PC-9 (cell line): Measurements from ENCODE around the gene OBSCN. TPM values are rescaled to one million over a fixed set of nuclear protein-coding genes. Genes with fewer than 3 reads are reported as not detected.

ENCODE experiments used
- BruUV-seq: library from RNA; stranded (reverse); fragments of 400-500 nt; replicated peaks from 2 replicates; lab custom pipeline; 2021; lab: Mats Ljungman, UMichigan
- CTCF ChIA-PET: fragments of 300-600 bp; sonication (Branson Sonifier 250); formaldehyde crosslinking; loops from one replicate; lab custom pipeline; 2022; ENCODE audit warnings: antibody characterized with exemption; lab: Charles Lee
- POLR2A ChIA-PET: fragments of 300-600 bp; sonication (Branson Sonifier 250); formaldehyde crosslinking; loops from one replicate; lab custom pipeline; 2022; ENCODE audit warnings: antibody characterized with exemption; ENCODE audit not compliant: unreplicated experiment; lab: Charles Lee
- DNase-seq, 2 experiments: peaks; one replicate each; pipeline versions ENCODE4 v3.0.0 to v3.0.0-alpha.2; 2015 to 2022; ENCODE audit warnings: mixed read lengths in 1 of 2
- H2AFZ ChIP-seq: fragments of 200-600 bp; sonication (generic); 2 replicates; pipeline ENCODE4 v1.8.1; 2017; ENCODE audit warnings: antibody characterized with exemption
- H3F3A ChIP-seq: fragments of 200-600 bp; sonication (generic); 2 replicates; pipeline ENCODE4 v1.8.1; 2017; ENCODE audit warnings: antibody characterized with exemption, mild to moderate bottlenecking, low read depth; ENCODE audit not compliant: insufficient read depth
- H3K27ac ChIP-seq: fragments of 200-600 bp; sonication (generic); 2 replicates; pipeline ENCODE4 v1.6.1; 2016; ENCODE audit warnings: mixed run types
- H3K27me3 ChIP-seq: fragments of 200-600 bp; sonication (generic); 2 replicates; pipeline ENCODE4 v1.6.1; 2016; ENCODE audit warnings: low read depth, mixed run types; ENCODE audit not compliant: insufficient read depth
- H3K36me3 ChIP-seq: fragments of 200-600 bp; sonication (generic); 2 replicates; pipeline ENCODE4 v1.6.1; 2016; ENCODE audit warnings: low read depth, mixed run types
- H3K4me1 ChIP-seq: fragments of 200-600 bp; sonication (generic); replicated peaks from 2 replicates; pipeline ENCODE4 v1.6.1; 2016; ENCODE audit warnings: mixed run types; ENCODE audit not compliant: insufficient read depth
- H3K4me2 ChIP-seq: fragments of 200-600 bp; sonication (generic); 2 replicates; pipeline ENCODE4 v1.6.1; 2017; ENCODE audit warnings: mixed run types
- H3K4me3 ChIP-seq: fragments of 200-600 bp; sonication (generic); 2 replicates; pipeline ENCODE4 v1.6.1; 2016; ENCODE audit warnings: mixed run types
- H3K79me2 ChIP-seq: fragments of 200-600 bp; sonication (generic); 2 replicates; pipeline ENCODE4 v1.6.1; 2017; ENCODE audit warnings: low read depth, mixed run types
- H3K9me2 ChIP-seq: fragments of 200-600 bp; sonication (generic); 2 replicates; pipeline ENCODE4 v1.8.1; 2017; ENCODE audit warnings: mild to moderate bottlenecking; ENCODE audit not compliant: insufficient read depth
- H3K9me3 ChIP-seq: fragments of 200-600 bp; sonication (generic); 2 replicates; pipeline ENCODE4 v1.8.1; 2016; ENCODE audit warnings: low read depth; ENCODE audit not compliant: insufficient read depth
- H4K20me1 ChIP-seq: fragments of 200-600 bp; sonication (generic); 2 replicates; pipeline ENCODE4 v1.8.1; 2017; ENCODE audit not compliant: insufficient read depth
- CTCF ChIP-seq: fragments of 200-600 bp; sonication (generic); conservative IDR thresholded peaks from 2 replicates; pipeline ENCODE4 v1.6.1; 2017; ENCODE audit warnings: mixed run types, antibody characterized with exemption, mild to moderate bottlenecking, moderate library complexity
- EZH2 ChIP-seq: fragments of 200-600 bp; sonication (generic); IDR thresholded peaks from 2 replicates; pipeline ENCODE4 v1.8.0; 2017; ENCODE audit warnings: antibody characterized with exemption, low read depth
- intact Hi-C: fragments of 100-400 bp; cut with micrococcal nuclease; formaldehyde crosslinking; loops from one replicate; pipeline ENCODE4 v1.10.0; 2022; ENCODE audit not compliant: unreplicated experiment
- total RNA-seq: library from RNA; stranded (reverse); gene quantifications from 2 replicates; pipeline ENCODE4 v1.2.3, GENCODE V29; 2021

The OBSCN gene
- total RNA-seq, 1 experiment from 2014 or later: 62.9 TPM

GRCh38 chr1:228234921-228235320 is 27.1 kb downstream of the OBSCN start:
- no TSS peak for BruUV-seq

DNA sequence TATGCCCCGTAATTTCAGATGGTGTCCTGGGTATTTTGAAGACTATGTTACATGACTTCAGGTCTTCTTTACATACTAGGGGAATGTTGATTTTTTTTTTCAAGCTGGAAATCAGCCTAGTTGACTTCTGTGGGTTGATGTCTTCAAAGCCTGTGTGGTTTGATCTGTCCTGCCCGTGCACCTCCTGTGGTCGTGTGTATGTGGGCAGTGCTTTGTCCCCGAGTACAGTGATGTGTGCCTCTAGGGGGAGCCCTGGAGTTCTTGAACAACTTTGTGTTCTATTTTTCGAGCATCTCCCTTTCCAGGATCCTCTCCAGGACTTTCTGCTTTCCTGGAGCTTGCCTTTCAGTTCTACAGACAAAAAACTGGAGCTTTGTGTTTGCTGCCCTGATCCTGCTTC is 28.9 kb downstream of the OBSCN start:
- POLR2A ChIA-PET: no interaction called here
- H4K20me1 ChIP-seq: no peaks in the 10 kb centered on the region
- H3K4me2 ChIP-seq: no peak overlapping the region
- no peaks in the 10 kb centered on the region for H3K27me3 ChIP-seq
- no peak overlapping the region for H3K27ac ChIP-seq
- peaks cover 17% of the 10 kb centered on the region; the same call in 1 of the 2 replicates for H3K9me3 ChIP-seq
- H3K36me3 ChIP-seq: peaks cover under 1% of the 10 kb centered on the region; the same call in 1 of the 2 replicates
- no TSS peak for BruUV-seq
- H3K4me3 ChIP-seq: no peak overlapping the region
- peak in 1 of 2 experiments; percentile 49 for DNase-seq
- H3K9me2 ChIP-seq: no peaks in the 10 kb centered on the region
- no peak overlapping the region for H2AFZ ChIP-seq
- H3K4me1 ChIP-seq: no peaks in the 10 kb centered on the region
- TF ChIP-seq CTCF (peak; percentile 63), EZH2 (no peak)
- CTCF ChIA-PET: interaction anchor here (0.6 to 0.9 kb wide), 2 partner anchors 228 to 237 kb away, joined by 5 to 11 read pairs; no protein-coding TSS in a partner anchor
- intact Hi-C loops: no loop called here
- H3K79me2 ChIP-seq: no peaks in the 10 kb centered on the region
- H3F3A ChIP-seq: no peaks in the 10 kb centered on the region; the same call in 1 of the 2 replicates

More at GRCh38 chr1:228234921-228235320, 27.1 kb downstream of the OBSCN start:
- TF ChIP-seq CTCF (no peak), EZH2 (no peak)
- Histone ChIP-seq H2AFZ (no peak overlapping the region), H3K4me1 (no peaks in the 10 kb centered on the region), H3K36me3 (0 out of 2 replicates have a peak, but pooled peaks cover 3% of the 10 kb centered on the region), H3K27ac (no peak overlapping the region), H4K20me1 (no peaks in the 10 kb centered on the region), H3K4me3 (no peak overlapping the region), H3K9me3 (0 out of 2 replicates have a peak, but pooled peaks cover 8% of the 10 kb centered on the region), H3K9me2 (no peaks in the 10 kb centered on the region), H3K4me2 (no peak overlapping the region), H3F3A (no peaks in the 10 kb centered on the region; the same call in 1 of the 2 replicates), H3K27me3 (no peaks in the 10 kb centered on the region), H3K79me2 (no peaks in the 10 kb centered on the region)
- CTCF ChIA-PET: no interaction called here
- POLR2A ChIA-PET: no interaction called here
- DNase-seq: no peak
- intact Hi-C loops: no loop called here

GRCh38 chr1:228238007-228238406 is 30.2 kb downstream of the OBSCN start:
- Histone ChIP-seq H3K27ac (no peak overlapping the region), H4K20me1 (no peaks in the 10 kb centered on the region), H3K79me2 (no peaks in the 10 kb centered on the region), H3K4me3 (no peak overlapping the region), H2AFZ (no peak overlapping the region), H3K36me3 (peaks cover 9% of the 10 kb centered on the region), H3K27me3 (no peaks in the 10 kb centered on the region), H3F3A (no peaks in the 10 kb centered on the region; the same call in 1 of the 2 replicates), H3K9me2 (no peaks in the 10 kb centered on the region), H3K9me3 (peaks cover 29% of the 10 kb centered on the region; the same call in 1 of the 2 replicates), H3K4me1 (no peaks in the 10 kb centered on the region), H3K4me2 (no peak overlapping the region)
- intact Hi-C loops: no loop called here
- no peak for DNase-seq
- ChIA-PET POLR2A (no interaction called here), CTCF (no interaction called here)
- TF ChIP-seq EZH2: no peak
- BruUV-seq: no TSS peak
